Measurements from ENCODE around the gene OSGEP. TPM values are rescaled to one million over a fixed set of nuclear protein-coding genes. Genes with fewer than 3 reads are reported as not detected.

The OSGEP gene
- 31.3 and 60.0 TPM in 2 replicates for total RNA-seq

GRCh38 chr14:20454516-20455354 lies at the start of gene OSGEP, which contains the start of gene APEX1:
Gene OSGEP, minus strand, starts transcription at chr14:20454812. Its CDS starts 129 bp downstream, at chr14:20454683.
Gene APEX1, plus strand, starts transcription at chr14:20455226. Its CDS starts 420 bp downstream, at chr14:20455646.

GRCh38 chr14:20469242-20469889 lies 14.8 kb upstream of the OSGEP start, which contains the start of gene PNP:
Gene PNP, plus strand, starts transcription at chr14:20469406. Its CDS starts 119 bp downstream, at chr14:20469525.

GRCh38 chr14:20461225-20462141 lies 6.9 kb upstream of the OSGEP start, which contains the start of gene PIP4P1:
Gene PIP4P1, minus strand, starts transcription at chr14:20461434. Its CDS starts 109 bp downstream, at chr14:20461325.

GRCh38 chr14:20435582-20436362 lies 18.8 kb downstream of the OSGEP start, which contains the start of gene KLHL33:
Gene KLHL33, minus strand, starts transcription at chr14:20436166. Its CDS starts 355 bp downstream, at chr14:20435811.

GRCh38 chr14:20412876-20413743 lies 41.5 kb downstream of the OSGEP start, which contains the start of gene TEP1:
Gene TEP1, minus strand, starts transcription at chr14:20413501. Its CDS starts 5,062 bp downstream, at chr14:20408439.

Small RNA genes lying within 50 kb of the gene (small RNA-seq; reads per million reads assigned to genes)
- gene RNA5SP382 (ENCODE audit: low replicate concordance) = 3.2 reads per million, percentile 80 among the genes with 10 or more reads in this experiment

Other genes starting within 250 kb of the OSGEP start
- gene OR11H6, start 231.1 kb downstream of the OSGEP start, total RNA-seq = not detected in 2 replicates
- not detected in 2 replicates for gene OR11H7, start 225.8 kb downstream of the OSGEP start, total RNA-seq
- gene OR11H4, start 215.5 kb downstream of the OSGEP start, total RNA-seq = not detected in 2 replicates
- gene TTC5, start 148.9 kb downstream of the OSGEP start, total RNA-seq = 19.7 and 21.0 TPM in 2 replicates
- 36.2 and 44.9 TPM in 2 replicates for gene CCNB1IP1, start 121.5 kb downstream of the OSGEP start, total RNA-seq
- 10.1 and 18.9 TPM in 2 replicates for gene PARP2, start 111.2 kb downstream of the OSGEP start, total RNA-seq
- gene TEP1, start 41.3 kb downstream of the OSGEP start, total RNA-seq = 15.8 and 27.2 TPM in 2 replicates
- gene KLHL33, start 18.6 kb downstream of the OSGEP start, total RNA-seq = under 0.01 TPM in 1 of 2 replicates, not detected in the other
- 70.2 and 100 TPM in 2 replicates for gene APEX1, start 414 bp upstream of the OSGEP start, total RNA-seq
- 24.3 and 43.5 TPM in 2 replicates for gene PIP4P1, start 6.6 kb upstream of the OSGEP start, total RNA-seq
- 79.7 and 104 TPM in 2 replicates for gene PNP, start 14.6 kb upstream of the OSGEP start, total RNA-seq
- gene RNASE10, start 50.7 kb upstream of the OSGEP start, total RNA-seq = not detected in 2 replicates
- gene RNASE9, start 106.2 kb upstream of the OSGEP start, total RNA-seq = not detected in 2 replicates
- gene RNASE11, start 133.2 kb upstream of the OSGEP start, total RNA-seq = not detected in 2 replicates
- gene RNASE12, start 136.6 kb upstream of the OSGEP start, total RNA-seq = not detected in 2 replicates
- not detected in 2 replicates for gene OR6S1, start 186.9 kb upstream of the OSGEP start, total RNA-seq
- 2.9 and 7.0 TPM in 2 replicates for gene RNASE4, start 229.7 kb upstream of the OSGEP start, total RNA-seq
- gene ANG, start 234.0 kb upstream of the OSGEP start, total RNA-seq = 1.4 and 6.8 TPM in 2 replicates

Data from placental pericyte (primary cell).